ENCODE results near the gene PI4K2B. TPM values are rescaled to one million over a fixed set of nuclear protein-coding genes. Genes with fewer than 3 reads are reported as not detected.

Gene PI4K2B
- total and polyA plus RNA-seq, 2 of the 8 experiments (the other 6 are each of a cell fraction or from before 2014, with no cell fraction given): 3.0 to 16.2 TPM

- TF ChIP-seq E2F6 (IDR thresholded peaks at IDR 0.05): no peak
Measured at GRCh38 chr4:25212822-25213221, 21.0 kb upstream of the PI4K2B start (continued).

Data from H1 (cell line).